IPS-11a (cell line): ENCODE data around the gene PPIP5K2.
A peak's percentile ranks its signal among the peaks of the same experiment; 100 is the strongest.

Experiments
- H3K4me3 ChIP-seq: one replicate; pipeline ENCODE4 v1.5.1; 2013; ENCODE audit warnings: low read depth, low read length, control low read depth

PPIP5K2 gene

DNA sequence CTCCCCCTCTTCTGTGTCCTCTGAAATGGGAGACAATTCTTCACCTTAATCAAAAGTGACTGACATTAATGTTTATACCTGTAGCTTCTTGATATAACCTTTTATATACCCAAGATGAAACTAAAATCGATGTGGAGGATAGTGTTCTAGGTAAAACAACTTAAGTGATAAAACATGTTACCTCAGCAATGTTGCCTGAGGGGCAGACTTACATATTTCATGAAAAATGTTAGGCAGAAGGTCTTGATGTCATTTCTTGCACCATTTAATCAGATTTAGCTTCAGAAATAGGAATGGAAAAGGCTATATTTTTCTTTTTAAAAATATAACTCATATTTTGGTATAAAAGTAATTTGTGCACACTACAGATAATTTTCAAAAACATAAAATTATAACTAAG is 115.8 kb downstream of the PPIP5K2 start:
- H3K4me3 ChIP-seq, result no peak overlapping the region

DNA sequence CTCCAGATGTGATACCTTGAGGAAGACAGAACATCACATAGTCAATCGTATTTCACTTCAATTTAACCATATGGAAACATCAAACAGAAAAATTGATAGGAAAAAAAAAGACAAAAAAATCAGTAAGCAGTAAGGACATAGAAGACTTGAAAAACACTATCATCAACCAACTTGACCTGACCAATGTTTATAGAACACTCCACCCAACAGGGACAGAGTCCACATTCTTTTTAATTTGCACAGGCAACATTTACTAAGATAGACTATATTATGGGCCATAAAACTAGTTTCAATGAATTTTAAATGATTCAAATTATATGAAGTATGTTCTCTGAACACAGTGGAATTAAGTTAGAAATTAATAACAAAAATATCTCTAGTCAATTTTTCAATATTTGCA is 117.7 kb downstream of the PPIP5K2 start:
- H3K4me3 ChIP-seq, result no peak overlapping the region

DNA sequence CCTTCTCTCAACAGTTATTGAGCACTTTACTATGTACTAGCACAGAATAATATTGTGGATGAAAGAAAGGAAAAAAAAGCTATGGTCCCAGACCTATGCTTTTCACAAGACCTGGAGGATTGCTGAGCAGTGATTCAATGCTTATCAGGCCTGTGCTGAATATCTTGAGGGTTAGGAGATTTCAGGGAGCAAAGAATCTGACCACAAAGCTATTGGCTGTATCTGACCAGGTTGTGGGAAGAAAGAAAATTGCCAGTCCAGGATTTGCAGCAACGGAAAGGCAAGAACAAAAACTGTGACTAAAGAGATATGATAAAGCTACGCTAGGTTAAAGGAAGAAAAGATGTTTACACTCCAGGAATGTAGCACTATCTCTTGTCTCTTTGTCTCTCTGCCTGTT is 123.6 kb downstream of the PPIP5K2 start:
- H3K4me3 ChIP-seq, result no peak overlapping the region

DNA sequence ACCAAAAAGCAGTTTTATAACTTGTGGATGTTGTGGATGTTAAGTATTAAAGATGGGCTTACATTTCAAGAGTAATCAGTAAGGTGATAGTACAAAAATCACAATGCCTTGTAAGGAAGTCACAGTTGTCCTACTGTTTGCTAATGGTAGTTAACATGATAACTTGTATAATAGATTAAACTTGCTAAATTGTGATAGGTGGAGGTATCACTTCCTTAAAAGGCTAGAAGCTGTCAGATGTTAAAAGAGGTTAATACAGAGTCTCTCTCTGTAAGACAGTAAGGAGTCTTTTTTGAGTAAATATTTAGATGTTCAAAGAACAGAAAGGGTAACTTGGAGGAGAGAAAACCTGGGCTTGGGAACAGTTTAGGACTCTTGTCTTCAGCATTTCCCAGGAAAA is 124.3 kb downstream of the PPIP5K2 start:
- no peak overlapping the region for H3K4me3 ChIP-seq

DNA sequence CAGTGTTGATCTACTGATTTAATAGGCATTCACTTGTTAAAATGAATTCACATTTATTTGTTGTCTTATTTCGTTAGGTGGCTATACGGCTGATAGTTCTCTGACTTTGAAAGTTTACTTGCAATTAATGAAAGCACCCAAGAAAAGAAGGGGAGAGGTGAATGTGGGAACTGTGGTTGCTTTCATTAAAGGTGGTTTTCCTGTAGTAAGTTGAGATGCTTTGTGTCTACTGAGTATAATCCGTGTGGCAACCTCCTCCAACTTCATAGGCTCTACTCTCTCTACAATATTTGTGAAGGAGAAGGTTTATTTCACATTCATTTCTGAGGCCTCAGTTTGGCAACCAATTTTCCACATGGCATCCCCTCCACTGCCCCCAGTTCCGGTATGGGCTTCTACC is 125.7 kb downstream of the PPIP5K2 start:
- no peak overlapping the region for H3K4me3 ChIP-seq

DNA sequence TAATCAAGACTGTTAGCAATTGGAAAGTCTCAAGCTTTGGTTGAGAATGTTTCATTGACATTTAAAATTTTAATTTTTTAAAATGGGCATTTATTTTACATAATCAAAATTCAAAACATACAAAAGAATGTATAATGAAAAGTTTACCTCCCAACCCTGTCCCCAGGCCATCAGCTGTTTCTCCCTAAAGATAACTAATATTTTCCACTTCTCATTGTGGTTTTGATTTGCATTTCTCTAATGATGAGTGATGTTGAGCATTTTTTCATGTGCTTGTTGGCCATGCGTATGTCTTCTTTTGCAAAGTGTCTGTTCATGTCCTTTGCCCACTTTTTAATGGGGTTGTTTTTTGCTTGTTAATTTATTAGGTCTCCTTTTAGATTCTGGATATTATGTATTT is 127.0 kb downstream of the PPIP5K2 start:
- H3K4me3 ChIP-seq, result no peak overlapping the region

DNA sequence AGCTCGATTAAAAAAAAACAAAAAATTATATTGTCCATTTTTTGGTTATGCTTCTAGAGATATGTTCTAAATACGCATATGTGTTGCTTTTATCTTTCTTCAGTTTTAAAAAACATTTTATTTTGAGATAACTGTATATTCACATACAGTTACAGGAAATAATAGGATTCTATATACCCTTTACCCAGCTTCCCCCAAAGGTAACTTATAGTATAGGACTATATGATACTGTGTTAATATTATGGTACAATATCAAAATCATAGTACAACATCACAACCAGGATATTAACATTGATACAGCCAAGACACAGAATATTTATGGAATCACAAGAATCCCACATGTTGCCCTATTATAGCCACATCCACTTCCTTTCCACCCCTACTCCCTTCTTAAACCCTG is 129.0 kb downstream of the PPIP5K2 start:
- H3K4me3 ChIP-seq, result no peak overlapping the region

- H3K4me3 ChIP-seq, result no peak overlapping the region
Measured at GRCh38 chr5:103254921-103255320, 134.8 kb downstream of the PPIP5K2 start.

- no peak overlapping the region for H3K4me3 ChIP-seq
Measured at GRCh38 chr5:103255691-103256090, 135.6 kb downstream of the PPIP5K2 start.

- no peak overlapping the region for H3K4me3 ChIP-seq
Measured at GRCh38 chr5:103256178-103256577, 136.1 kb downstream of the PPIP5K2 start.

DNA sequence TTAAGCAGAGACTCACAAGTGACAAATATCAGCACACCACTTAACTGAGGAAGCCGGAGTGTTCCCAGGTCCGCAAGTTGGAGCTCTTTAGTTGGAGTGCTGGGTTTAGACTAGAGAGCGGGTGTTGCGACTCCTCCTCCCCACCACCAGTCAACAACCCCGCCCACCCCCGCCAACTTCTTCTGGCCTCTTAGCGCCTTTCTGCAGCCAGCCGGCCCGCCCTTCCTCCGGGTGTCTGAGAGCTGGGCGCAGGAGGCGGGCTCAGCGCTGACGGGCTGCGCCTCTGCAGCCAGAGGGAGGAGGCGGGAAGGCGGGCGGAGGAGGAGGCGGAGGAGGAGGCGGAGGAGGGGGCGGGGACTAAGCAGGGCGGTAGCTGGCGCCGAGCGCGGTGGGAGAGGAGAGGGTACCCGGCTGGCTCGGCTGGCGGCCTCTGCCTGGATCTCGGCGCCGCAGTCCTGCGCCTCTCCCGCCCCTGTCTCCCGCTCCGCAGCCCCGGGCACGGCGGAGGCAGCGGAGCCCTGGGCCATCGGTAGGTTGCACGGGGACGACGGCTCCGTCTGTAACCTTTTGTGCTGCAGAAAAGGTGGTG is 138.4 kb downstream of the PPIP5K2 start, which contains the start of gene MACIR:
Gene MACIR, plus strand, starts transcription at position 396 of the 589 bp plus-strand sequence. CDS start 17,157 bp downstream, outside the sequence.
- H3K4me3 ChIP-seq, result peak within 1 kb of the TSS; percentile 84

- peak overlapping the region; percentile 84 for H3K4me3 ChIP-seq
Measured at GRCh38 chr5:103258957-103259704, 139.0 kb downstream of the PPIP5K2 start.

GRCh38 chr5:103259705-103260355 is 139.7 kb downstream of the PPIP5K2 start:
- H3K4me3 ChIP-seq, result peak overlapping the region; percentile 84

- H3K4me3 ChIP-seq, result no peak overlapping the region
Measured at GRCh38 chr5:103260951-103261350, 140.8 kb downstream of the PPIP5K2 start.
